SW 1271 (cell line): Measurements from ENCODE around the gene CHD1L.
"Not testable (repeated sequence)": the region's sequence is repeated elsewhere in the genome, so short reads cannot be mapped to it uniquely, and the experiment has no call there.

ENCODE experiments used
- DNase-seq, 2 experiments: peaks; one replicate each; lab custom pipeline; 2025; lab: John Stamatoyannopoulos, UW

Gene CHD1L

DNA sequence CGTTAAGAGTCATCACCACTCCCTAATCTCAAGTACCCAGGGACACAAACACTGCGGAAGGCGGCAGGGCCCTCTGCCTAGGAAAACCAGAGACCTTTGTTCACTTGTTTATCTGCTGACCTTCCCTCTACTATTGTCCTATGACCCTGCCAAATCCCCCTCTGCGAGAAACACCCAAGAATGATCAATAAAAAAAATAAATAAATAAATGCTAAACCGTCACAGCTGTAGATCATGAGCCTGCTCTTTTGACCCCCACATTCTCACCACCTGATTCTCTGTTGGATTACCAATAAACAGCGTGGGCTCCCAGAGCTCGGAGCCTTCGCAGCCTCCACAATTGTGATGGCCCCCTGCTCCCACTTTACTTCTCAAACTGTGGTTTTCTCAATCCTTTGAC lies 8.6 kb upstream of the CHD1L start:
- not testable (repeated sequence) for DNase-seq

DNA sequence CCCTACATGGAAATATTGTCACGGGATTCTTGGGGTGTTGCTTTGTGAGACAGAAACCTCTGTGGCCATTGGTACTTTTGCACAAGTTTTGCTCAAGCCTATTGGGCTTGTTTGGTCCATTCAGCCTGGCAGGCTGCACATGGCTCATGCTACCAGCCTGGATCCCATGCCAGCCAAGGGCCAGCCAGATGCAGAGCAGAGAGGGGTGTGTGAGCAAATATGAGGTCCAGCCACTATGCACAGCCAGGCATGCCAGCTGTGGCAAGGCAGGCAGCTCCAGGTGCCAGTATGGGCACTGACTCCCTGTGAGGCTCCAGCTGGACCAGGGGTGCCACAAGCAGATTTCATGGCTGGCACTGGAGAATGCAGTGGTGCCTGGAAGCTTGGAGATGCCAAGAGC lies 6.7 kb upstream of the CHD1L start:
- DNase-seq, result no peak

DNA sequence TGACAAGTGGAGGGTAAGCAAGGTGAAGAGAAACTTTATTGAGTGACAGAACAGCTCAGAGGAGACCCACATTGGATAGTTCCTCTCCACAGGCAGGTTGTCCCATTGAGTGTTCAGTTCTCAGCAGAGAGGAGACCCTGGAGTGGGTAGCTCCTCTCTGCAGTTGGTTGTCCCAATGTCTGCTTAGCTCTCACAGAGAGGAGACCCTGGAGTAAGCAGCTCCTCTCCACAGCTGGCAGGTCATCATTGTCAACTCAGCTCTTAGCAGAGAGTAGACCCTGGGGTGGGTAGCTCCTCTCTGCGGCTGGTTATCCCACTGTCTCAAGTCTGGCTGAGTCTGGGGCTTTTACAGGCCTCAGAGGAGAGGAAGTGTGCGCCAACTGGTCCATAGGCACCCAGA lies 6.0 kb upstream of the CHD1L start:
- no peak for DNase-seq

- no peak for DNase-seq
These were observed 5.3 kb upstream of the CHD1L start for GRCh38 chr1:147236959-147237791.

DNA sequence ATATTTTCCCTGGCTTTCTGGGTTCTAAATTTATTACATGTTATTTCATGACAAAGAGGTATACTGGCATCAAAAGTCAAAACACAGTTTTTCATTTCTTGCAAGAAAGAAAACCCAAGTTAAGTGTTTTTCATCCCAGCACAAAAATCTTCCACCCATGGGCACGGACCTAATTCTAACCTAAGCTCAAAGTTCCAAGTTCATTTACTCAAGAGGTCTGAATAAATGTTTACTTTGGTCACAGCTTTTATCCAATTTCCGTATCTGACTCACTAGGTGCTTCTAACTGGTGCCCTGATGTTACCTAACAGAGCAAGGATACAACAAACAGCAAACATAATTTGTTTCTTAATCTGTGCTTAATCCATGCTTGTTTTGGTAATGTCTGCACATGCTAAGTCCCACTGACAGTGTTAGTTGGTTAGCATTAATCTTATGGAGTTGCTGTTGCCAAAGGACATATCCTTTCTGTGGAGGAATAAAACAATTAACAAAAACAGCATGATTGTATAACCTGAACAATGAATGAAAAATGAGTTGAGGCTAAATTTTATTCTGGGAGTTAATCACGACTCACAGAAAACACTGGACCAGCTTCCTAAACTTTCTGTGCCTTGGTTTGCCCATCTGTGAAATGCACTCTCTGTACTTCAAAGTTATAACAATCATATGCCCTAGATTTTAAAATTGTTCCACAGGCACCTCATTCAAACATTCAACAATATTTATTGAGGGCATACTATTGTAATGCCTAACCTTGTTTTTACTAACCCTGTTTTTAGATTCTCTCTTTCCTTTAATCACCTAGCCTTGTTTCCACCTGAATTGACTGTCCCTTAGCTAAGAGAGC lies 4.2 kb upstream of the CHD1L start:
- no peak for DNase-seq

- no peak for DNase-seq
These were observed 3.3 kb upstream of the CHD1L start for GRCh38 chr1:147238925-147239820.

GRCh38 chr1:147240131-147240721 lies 2.3 kb upstream of the CHD1L start:
- not testable (repeated sequence) for DNase-seq

DNA sequence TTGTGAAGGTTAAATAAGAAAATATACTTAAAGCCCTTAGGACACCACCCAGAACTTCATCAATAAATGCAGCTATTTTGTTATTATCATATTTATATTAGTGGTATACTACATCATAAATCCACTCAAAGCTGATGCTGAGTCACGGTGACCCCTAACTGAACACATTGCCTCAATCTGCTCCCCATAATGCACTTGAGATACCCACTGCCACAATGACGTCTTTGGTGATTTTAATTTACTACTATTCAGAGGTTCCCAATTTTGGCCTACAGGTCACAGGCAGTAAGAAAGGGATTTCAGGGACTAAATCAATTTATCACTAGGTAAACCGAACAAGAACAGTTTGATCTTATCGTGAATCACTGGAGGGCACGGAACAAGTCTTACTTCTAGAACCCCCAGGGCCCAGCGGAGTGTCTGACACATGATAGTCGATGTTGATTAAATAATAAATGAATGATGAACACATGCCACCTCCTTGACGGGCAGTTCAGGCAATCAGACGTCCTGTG lies 493 bp upstream of the CHD1L start:
- no peak for DNase-seq

DNA sequence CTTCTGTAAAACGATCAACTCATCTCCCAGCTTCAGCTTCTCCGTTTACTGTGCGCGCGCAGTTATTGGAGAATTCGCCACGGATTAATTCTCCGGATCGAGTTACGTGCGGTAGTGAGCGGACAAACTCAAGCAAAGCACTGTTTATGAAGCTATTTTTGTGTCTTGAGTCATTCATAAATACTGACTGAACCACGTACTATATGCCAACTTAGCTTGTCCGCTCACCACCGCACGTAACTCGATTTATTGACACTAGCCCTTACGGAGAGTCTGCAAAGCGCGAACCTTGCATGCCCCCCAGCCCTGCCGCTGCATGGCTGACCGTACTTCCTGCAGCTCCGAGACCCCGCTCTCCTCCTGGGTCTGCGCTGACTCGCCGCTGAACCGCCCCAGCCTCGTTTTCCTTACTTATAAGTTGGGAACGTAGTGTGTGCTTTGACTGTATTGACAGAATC lies 773 bp downstream of the CHD1L start:
- DNase-seq, result no peak

- no peak for DNase-seq
These were observed 1.4 kb downstream of the CHD1L start for GRCh38 chr1:147243841-147244240.

GRCh38 chr1:147245129-147245528 lies 2.6 kb downstream of the CHD1L start:
- DNase-seq, result no peak

GRCh38 chr1:147245586-147246021 lies 3.1 kb downstream of the CHD1L start:
- DNase-seq, result no peak

DNA sequence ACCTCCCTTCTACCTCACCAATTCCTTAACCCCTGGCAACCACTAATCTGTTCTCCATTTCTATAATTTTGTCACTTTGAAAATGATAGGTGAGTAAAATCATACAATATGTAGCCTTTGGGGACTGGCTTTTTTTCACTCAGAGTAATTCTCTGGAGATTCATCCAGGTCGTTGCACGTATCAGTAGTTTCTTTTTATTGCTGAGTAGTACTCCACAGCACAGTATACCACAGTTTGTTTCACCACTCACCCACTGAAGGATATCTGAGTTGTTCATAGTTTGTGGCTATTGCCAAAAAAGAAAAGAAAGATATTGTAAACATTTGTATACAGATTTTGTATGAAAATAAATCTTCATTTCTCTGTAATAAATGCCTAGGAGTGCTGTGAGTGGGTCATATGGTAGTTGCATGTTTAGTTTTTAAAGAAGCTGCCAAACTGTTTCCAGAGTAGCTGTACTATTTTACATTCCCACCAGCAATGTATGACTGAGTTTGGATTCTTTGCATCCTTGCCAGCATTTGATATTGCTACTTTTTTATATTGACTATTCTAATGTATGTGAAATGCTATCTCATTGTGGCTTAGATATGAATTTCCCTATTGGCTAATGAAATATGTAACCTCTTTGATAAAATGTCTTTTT lies 3.7 kb downstream of the CHD1L start:
- DNase-seq, result no peak

GRCh38 chr1:147246910-147247655 lies 4.6 kb downstream of the CHD1L start:
- DNase-seq, result no peak

DNA sequence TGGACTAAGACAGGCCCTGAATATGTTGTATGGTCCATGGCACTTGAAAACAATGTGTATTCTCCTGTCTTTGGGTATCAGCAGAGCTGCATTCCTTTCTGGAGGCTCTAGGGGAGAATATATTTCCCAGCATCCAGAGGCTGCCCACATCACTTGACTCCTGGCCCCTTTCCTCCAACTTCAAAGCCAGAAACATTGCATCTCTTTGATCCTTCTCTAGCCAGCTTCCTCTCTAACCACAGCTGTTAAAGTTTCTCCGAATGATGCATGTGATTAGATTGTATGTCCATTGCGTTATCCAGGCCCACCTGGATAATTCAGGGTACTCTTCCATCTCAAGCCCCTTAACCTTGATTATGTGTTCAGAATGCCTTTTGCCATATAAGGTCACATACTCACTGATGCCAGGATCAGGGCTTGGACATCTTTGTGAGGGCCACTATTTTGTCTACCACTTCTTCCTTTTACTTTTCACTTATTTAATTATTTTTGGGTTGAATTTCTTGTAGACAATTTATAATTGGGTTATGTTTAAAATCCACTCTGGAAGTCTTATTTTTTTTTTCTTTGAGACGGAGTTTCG lies 5.3 kb downstream of the CHD1L start:
- no peak for DNase-seq

- DNase-seq, result no peak
These were observed 10.1 kb downstream of the CHD1L start for GRCh38 chr1:147252540-147252939.

DNA sequence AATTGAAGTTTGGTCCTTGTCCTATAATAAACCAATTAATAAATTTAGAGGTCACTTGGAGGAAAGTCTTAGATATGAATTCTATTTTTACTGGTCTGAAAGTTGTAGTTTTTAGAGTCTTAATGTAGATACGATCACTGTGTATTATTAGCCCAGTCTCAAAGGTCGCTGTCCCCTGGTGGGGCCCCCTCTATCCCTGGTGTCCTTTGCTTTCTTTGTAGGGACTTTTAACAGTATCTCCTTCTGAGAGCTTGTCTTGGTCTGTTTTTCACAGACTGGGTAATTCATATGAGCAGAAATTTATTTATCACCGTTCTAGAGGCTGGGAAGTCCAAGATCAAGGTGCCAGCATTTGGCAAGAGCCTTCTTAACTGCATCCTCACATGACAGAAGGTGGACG lies 18.5 kb downstream of the CHD1L start:
- DNase-seq, result no peak

- no peak for DNase-seq
These were observed 21.8 kb downstream of the CHD1L start for GRCh38 chr1:147264158-147264768.

DNA sequence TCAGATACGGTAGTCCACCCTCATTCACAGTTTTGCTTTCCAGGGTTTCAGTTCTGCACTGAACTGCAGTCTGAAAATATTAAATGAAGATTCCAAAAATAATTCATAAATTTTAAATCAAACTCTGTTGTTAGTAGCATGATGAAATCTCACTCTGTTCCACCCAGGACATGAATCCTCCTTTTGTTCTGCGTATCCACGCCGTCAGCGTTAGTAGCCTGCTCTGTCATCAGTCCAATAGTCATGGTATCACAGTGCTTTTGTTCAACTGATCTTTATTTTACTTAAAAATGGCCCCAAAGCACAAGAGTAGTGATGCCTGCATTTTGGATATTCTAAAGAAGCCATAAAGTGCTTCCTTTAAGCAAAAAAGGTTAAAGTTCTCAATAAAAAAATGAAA lies 23.9 kb downstream of the CHD1L start:
- no peak for DNase-seq
